Measurements from ENCODE around the gene POC1A.

POC1A gene

DNA sequence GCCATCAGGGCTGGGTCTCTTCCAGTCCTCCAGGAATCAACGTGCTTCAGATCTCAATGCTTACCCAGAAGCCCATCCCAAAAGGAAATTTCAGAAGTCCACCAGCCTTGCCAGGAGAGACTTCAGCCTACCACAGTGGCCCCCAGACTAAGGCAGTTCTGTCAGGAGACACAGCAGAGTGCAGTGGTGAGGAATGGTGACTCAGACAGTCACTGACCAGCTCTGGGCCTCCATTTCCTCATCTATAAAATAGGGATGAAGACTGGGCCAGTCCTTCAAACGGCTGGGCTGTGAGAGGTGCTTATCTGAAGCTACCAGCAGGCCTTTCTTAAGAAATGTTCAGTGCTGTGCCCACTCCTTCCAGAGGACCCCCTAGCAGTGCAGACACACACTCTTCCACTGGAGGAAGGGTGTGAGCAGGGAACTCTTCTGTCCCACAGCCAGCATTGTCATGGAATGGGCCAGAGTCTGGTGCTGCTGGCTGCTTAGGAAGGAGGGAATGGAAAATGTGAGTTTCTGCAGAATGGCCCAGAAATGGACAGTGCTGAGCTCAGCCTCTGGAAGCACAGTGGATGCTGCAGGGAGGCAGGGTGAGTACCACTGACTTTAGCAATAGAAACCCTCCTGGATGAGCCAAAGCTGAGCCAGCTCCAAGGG is 56.2 kb downstream of the POC1A start:
- no peak for DNase-seq

GRCh38 chr3:52095990-52096775 is 58.0 kb downstream of the POC1A start:
- DNase-seq, result no peak

- DNase-seq, result no peak
These were observed 59.4 kb downstream of the POC1A start for GRCh38 chr3:52094571-52095485.

DNA sequence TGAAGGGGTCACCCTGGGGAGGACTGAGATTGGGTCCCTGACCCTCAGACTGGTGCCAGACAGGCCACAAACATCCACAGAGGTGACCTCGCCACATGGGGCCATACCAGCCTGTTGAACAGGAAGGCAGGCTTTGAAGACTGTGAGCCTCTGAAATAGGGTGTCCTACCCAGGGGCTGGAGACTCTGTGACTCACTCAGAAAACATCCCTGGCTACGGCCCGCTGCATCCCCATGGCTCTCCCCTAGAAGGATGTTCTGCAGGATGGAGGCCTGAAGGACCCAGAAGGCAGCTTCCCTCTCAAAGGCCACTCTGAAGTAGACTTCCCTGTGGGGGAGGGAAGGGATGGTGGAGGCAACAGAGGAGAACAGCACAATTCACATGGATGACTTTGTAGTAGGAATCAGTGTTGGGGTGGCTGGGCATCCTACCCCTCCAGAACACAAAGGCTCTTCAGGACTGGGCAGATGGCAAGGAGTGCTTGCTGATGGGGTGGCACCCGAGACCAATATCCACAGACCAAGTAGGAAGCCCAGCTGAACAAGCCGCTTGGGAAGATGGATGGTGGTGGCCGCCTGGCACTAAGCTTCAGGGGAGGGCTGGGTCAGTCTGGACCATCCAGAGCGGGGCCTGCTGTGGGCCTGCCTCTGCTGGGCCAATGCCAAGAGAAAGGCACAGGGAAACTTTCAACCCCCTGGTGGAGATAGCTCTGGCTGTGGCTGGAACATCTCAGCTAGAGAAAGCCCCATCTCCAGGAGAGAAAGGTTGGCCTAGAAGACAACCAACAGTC is 60.3 kb downstream of the POC1A start:
- DNase-seq, result no peak

DNA sequence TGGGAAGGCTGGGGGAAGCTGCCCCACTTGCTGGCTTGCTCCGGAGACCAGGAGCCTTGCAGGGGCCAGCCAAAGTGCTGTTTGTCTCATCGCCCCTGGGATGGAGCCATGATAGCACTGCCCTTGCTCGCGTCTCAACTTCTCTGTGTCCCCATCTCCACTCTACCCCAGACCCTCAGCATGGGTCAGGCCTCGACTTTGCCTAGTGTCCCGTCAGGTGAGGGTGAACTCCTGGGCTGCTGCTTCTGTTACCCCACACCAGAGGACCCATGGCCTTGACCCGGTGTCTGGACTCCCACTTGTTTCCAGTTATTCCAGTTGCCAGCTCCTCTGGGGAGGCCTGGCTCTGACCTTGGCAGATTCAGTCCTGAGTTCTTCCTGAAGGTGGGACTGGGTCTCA is 61.3 kb downstream of the POC1A start:
- DNase-seq, result no peak

GRCh38 chr3:52092271-52092660 is 62.0 kb downstream of the POC1A start:
- no peak for DNase-seq

- no peak for DNase-seq
These were observed 62.5 kb downstream of the POC1A start for GRCh38 chr3:52091586-52092270.

DNA sequence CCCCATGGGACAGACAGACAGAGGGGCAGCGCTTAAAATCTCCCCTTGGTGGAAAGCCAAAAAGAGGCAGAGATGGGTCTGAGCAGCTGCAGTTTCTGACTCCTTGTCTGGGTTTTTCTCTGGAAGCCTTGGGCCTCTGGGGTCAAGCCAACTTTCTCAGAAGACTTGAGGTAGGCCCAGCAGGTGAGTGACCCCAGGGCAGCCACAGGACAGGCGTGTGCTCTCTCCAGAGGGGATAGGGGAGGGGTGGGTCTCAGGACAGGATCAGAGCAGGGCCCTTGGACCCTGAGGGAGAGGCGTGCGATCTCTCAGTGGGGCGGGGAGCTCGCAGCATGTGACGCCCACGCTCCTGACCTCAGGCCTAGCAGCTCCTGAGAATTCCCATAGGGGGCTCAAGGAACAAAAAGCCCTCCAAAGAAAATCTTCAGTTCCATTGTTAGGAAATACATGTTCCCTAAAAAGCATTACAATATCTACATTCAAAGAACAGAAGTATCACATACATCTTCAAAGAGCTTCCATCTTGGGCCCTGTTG is 63.2 kb downstream of the POC1A start:
- no peak for DNase-seq

GRCh38 chr3:52090131-52090932 is 63.9 kb downstream of the POC1A start:
- DNase-seq, result no peak

GRCh38 chr3:52089691-52090090 is 64.5 kb downstream of the POC1A start:
- no peak for DNase-seq

GRCh38 chr3:52088445-52089367 is 65.5 kb downstream of the POC1A start:
- no peak for DNase-seq

DNA sequence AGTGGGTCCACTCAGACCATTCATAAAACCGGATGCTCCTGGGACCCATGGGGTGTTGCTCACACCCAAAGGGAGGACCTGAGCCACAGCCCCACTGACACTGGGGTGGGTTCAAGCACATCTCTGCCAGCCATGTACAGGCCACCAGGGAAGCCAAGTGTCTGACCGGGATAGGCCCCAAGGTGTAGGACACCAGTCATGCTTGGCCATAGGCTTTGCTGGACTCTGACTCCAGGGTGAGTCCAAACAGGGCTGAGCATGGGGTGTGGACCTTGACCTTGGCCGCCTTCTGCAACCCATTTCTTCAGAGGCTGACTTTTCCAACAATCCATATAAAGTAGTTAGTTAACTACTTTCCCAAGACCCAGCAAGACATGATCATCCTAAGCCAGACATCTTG is 66.5 kb downstream of the POC1A start:
- DNase-seq, result no peak

DNA sequence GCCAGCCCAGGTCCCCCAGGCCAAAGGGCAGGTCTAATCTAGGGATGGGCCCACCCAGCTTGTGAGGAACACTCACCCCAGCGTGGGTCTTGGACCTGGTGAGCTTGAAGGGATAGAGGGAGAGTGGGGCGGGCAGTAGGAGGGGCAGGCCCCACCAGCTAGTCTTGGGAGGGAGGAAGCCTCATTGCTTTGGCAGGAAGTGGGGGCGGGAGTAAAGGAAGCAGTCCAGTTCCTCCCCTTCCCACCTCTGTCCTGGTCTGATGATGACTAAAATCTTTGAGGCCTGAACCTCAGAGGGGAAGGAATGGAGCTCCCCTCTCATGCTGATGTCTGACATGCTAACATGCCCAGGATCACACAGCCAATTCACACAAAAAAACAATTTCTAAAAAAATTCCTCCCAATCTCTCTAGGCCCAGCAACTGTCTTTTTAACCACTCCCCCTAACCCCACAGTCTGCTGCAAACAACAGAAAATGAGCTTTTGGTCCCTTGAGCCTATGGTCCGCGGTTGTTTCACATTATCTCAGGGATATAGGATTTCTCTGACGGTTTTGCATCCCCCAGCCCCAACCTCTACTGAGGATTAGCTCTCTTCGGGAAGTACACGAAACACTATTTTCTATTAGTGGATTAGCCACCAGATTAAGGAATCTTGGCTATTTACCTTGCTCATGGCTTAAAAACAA is 67.1 kb downstream of the POC1A start:
- peak; percentile 11 for DNase-seq

GRCh38 chr3:52086461-52086860 is 67.8 kb downstream of the POC1A start:
- no peak for DNase-seq

GRCh38 chr3:52085681-52086282 is 68.4 kb downstream of the POC1A start:
- peak; percentile 8 for DNase-seq

- no peak for DNase-seq
These were observed 69.1 kb downstream of the POC1A start for GRCh38 chr3:52084954-52085680.

DNA sequence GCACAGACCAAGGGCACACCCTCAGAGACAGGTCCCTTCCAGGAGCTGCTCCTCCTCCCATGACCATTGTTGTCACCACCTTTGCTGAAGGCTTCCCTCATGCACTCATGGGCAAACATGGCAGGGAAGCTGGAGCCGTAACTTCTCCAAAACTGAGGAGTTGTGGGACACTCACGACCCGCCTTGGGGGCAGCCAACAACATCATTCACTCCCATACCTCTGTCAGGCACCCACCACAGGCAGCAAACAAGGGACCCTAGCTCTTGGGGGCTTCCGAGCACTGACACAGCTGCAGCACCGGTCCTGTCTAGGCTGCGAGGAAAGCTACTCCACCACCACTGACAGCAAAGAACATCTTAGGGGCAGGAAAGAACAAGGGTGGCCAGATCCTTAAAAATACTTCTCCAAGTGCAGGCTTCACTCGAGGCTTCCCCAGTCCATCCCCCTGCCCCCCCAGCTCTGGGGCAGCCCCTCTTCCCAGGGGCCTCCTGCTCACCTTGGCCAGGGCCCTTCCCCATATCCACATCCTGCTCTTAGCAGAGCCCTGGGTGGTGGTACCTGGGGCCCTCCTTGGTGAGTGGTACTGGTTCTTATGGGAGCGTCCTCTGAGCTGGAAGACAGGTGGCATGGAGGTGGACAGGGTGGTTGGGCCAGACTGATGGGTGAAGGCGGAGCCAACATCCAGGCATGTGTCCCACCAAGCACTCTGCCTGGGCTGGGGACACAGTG is 69.8 kb downstream of the POC1A start:
- DNase-seq, result no peak
